Measurements from ENCODE around the gene GPR35. TPM values are rescaled to one million over a fixed set of nuclear protein-coding genes. Genes with fewer than 3 reads are reported as not detected.
A peak's percentile ranks its signal among the peaks of the same experiment; 100 is the strongest.

GPR35 gene
- total and polyA plus RNA-seq, 2 of the 13 experiments (the other 11 are each of a cell fraction or from before 2014, with no cell fraction given) = 27.1 to 44.2 TPM

- peak; percentile 68; the same call in 1 of the 2 replicates for TF ChIP-seq THAP9 (CRISPR knock-in tag; IDR thresholded peaks at IDR 0.05; ENCODE audit: borderline replicate concordance)
- TF ChIP-seq ZNF354B (CRISPR knock-in tag; IDR thresholded peaks at IDR 0.05) = no peak
- TF ChIP-seq KDM5A (IDR thresholded peaks at IDR 0.05; ENCODE audit: borderline replicate concordance, low read length) = no peak
- TF ChIP-seq MED1 (CRISPR knock-in tag; IDR thresholded peaks at IDR 0.05) = peak; percentile 90
- no peak for TF ChIP-seq SCMH1 (CRISPR knock-in tag; IDR thresholded peaks at IDR 0.05; ENCODE audit: borderline replicate concordance)
- peak; percentile 97 for TF ChIP-seq REPIN1 (CRISPR knock-in tag; IDR thresholded peaks at IDR 0.05; ENCODE audit: borderline replicate concordance, low read depth)
- TF ChIP-seq, protein P1, sequence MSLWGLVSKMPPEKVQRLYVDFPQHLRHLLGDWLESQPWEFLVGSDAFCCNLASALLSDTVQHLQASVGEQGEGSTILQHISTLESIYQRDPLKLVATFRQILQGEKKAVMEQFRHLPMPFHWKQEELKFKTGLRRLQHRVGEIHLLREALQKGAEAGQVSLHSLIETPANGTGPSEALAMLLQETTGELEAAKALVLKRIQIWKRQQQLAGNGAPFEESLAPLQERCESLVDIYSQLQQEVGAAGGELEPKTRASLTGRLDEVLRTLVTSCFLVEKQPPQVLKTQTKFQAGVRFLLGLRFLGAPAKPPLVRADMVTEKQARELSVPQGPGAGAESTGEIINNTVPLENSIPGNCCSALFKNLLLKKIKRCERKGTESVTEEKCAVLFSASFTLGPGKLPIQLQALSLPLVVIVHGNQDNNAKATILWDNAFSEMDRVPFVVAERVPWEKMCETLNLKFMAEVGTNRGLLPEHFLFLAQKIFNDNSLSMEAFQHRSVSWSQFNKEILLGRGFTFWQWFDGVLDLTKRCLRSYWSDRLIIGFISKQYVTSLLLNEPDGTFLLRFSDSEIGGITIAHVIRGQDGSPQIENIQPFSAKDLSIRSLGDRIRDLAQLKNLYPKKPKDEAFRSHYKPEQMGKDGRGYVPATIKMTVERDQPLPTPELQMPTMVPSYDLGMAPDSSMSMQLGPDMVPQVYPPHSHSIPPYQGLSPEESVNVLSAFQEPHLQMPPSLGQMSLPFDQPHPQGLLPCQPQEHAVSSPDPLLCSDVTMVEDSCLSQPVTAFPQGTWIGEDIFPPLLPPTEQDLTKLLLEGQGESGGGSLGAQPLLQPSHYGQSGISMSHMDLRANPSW (CRISPR knock-in tag; IDR thresholded peaks at IDR 0.05; ENCODE audit: borderline replicate concordance) = no peak
- TF ChIP-seq EZH2 (conservative IDR thresholded peaks at IDR 0.05; ENCODE audit: low read depth, low read length) = no peak
- peak; percentile 63; the same call in 1 of the 2 replicates for TF ChIP-seq NR2C2 (CRISPR knock-in tag; IDR thresholded peaks at IDR 0.05; ENCODE audit: borderline replicate concordance)
- TF ChIP-seq ZNF432 (CRISPR knock-in tag; IDR thresholded peaks at IDR 0.05; ENCODE audit: borderline replicate concordance) = no peak
- peak; percentile 33; the same call in 1 of the 2 replicates for TF ChIP-seq PRDM10 (CRISPR knock-in tag; IDR thresholded peaks at IDR 0.05; ENCODE audit: low read depth)
- TF ChIP-seq FOXO1 (CRISPR knock-in tag; IDR thresholded peaks at IDR 0.05) = peak; percentile 65
- TF ChIP-seq RFX1 (IDR thresholded peaks at IDR 0.05) = no peak
- peak; percentile 69; the same call in 1 of the 2 replicates for TF ChIP-seq DMAP1 (CRISPR knock-in tag; IDR thresholded peaks at IDR 0.05)
- no peak; the same call in 1 of the 2 replicates for TF ChIP-seq ZNF333 (CRISPR knock-in tag; IDR thresholded peaks at IDR 0.05; ENCODE audit: borderline replicate concordance)
- no peak for TF ChIP-seq ZSCAN25 (CRISPR knock-in tag; IDR thresholded peaks at IDR 0.05)
- TF ChIP-seq CREB1 (IDR thresholded peaks at IDR 0.05) = no peak
- TF ChIP-seq CREB1 (CRISPR knock-in tag; IDR thresholded peaks at IDR 0.05) = no peak
- TF ChIP-seq ZNF331 (CRISPR knock-in tag; IDR thresholded peaks at IDR 0.05) = peak; percentile 75
- TF ChIP-seq DR1 (CRISPR knock-in tag; IDR thresholded peaks at IDR 0.05) = peak; percentile 69; the same call in 1 of the 2 replicates
- 0 out of 2 replicates have a peak, but pooled peaks have one; percentile 65 for TF ChIP-seq ZNF329 (CRISPR knock-in tag; IDR thresholded peaks at IDR 0.05; ENCODE audit: low read depth)
- TF ChIP-seq ZNF792 (CRISPR knock-in tag; IDR thresholded peaks at IDR 0.05) = peak; percentile 94
Observed at GRCh38 chr2:240626531-240627300, 1.4 kb downstream of the GPR35 start (continued).
